Prostate gland (tissue), 2 donors: ENCODE results near the gene UBE2E1.

Experiments
- CTCF ChIP-seq, 4 experiments: fragments of 200-600 bp in 2 of 4; fragments of 450-650 bp in 2 of 4; sonication (generic) in 2 of 4; IDR thresholded peaks; 1 replicate in 3 of 4; 2 replicates in 1 of 4; pipeline ENCODE4 v1.5.1; 2016 to 2019; ENCODE audit warnings: antibody characterized with exemption in 4 of 4, mild to moderate bottlenecking in 2 of 4, moderate library complexity in 2 of 4
- POLR2AphosphoS5 ChIP-seq: sonication (generic); formaldehyde crosslinking; IDR thresholded peaks from one replicate; pipeline ENCODE4 v1.6.1; 2017; ENCODE audit warnings: antibody characterized with exemption

- TF ChIP-seq CTCF (IDR thresholded peaks at IDR 0.05), result no peak
- TF ChIP-seq POLR2AphosphoS5, result no peak
Observed at GRCh38 chr3:23785882-23786281, 19.9 kb upstream of the UBE2E1 start.
